Kidney epithelial cell (primary cell): ENCODE measurements around the gene CDK5RAP3. TPM values are rescaled to one million over a fixed set of nuclear protein-coding genes. Genes with fewer than 3 reads are reported as not detected.

ENCODE experiments used
- DNase-seq: peaks from one replicate; pipeline ENCODE4 v3.0.0-alpha.2; 2010; ENCODE audit warnings: low read depth
- H3K27me3 ChIP-seq: 2 replicates; pipeline ENCODE4 v1.6.0; 2011; ENCODE audit warnings: low read length; ENCODE audit not compliant: control insufficient read depth, insufficient read depth
- H3K36me3 ChIP-seq: 2 replicates; pipeline ENCODE4 v1.5.1; 2011; ENCODE audit warnings: low read length; ENCODE audit not compliant: control insufficient read depth, insufficient read depth
- H3K4me3 ChIP-seq: 2 replicates; pipeline ENCODE4 v1.5.1; 2011; ENCODE audit warnings: low read depth, mild to moderate bottlenecking, control low read depth, low read length
- total RNA-seq: library from RNA; depleted of rRNA; stranded (reverse); fragments of >200 nt; gene quantifications from 2 replicates; pipeline ENCODE4 v1.2.3, GENCODE V29; 2015
- TF ChIP-seq, protein P1 (sequence below): IDR thresholded peaks from 2 replicates; pipeline ENCODE4 v1.5.1; 2011; ENCODE audit warnings: mild to moderate bottlenecking, moderate library complexity, low read length, control low read depth, inconsistent platforms; ENCODE audit not compliant: insufficient read depth, poor library complexity, severe bottlenecking

The CDK5RAP3 gene
- total RNA-seq, 1 donor from 2014 or later, result 95.1 TPM

DNA sequence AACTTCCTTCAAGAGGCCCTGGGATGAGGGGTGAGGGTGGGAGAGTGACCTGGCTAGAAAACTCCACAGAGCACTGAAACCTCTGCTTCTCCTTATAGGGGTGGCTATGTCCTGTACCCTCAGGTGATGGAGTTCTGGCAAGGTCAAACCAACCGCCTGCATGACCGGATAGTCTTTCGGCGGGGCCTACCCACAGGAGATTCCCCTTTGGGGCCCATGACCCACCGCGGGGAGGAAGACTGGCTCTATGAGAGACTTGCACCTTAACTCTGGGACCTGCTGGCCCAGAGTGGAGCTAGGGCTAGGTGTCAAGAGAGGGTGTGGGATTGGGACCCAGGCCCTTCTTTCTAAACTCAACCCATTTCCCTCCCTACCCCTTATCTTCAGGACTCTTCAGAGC is 24.4 kb upstream of the CDK5RAP3 start:
- DNase-seq, result no peak
- TF ChIP-seq, protein P1, sequence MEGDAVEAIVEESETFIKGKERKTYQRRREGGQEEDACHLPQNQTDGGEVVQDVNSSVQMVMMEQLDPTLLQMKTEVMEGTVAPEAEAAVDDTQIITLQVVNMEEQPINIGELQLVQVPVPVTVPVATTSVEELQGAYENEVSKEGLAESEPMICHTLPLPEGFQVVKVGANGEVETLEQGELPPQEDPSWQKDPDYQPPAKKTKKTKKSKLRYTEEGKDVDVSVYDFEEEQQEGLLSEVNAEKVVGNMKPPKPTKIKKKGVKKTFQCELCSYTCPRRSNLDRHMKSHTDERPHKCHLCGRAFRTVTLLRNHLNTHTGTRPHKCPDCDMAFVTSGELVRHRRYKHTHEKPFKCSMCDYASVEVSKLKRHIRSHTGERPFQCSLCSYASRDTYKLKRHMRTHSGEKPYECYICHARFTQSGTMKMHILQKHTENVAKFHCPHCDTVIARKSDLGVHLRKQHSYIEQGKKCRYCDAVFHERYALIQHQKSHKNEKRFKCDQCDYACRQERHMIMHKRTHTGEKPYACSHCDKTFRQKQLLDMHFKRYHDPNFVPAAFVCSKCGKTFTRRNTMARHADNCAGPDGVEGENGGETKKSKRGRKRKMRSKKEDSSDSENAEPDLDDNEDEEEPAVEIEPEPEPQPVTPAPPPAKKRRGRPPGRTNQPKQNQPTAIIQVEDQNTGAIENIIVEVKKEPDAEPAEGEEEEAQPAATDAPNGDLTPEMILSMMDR, result no peak
- no peaks in the 10 kb centered on the region for H3K36me3 ChIP-seq
- H3K27me3 ChIP-seq, result no peaks in the 10 kb centered on the region
- H3K4me3 ChIP-seq, result no peak overlapping the region

DNA sequence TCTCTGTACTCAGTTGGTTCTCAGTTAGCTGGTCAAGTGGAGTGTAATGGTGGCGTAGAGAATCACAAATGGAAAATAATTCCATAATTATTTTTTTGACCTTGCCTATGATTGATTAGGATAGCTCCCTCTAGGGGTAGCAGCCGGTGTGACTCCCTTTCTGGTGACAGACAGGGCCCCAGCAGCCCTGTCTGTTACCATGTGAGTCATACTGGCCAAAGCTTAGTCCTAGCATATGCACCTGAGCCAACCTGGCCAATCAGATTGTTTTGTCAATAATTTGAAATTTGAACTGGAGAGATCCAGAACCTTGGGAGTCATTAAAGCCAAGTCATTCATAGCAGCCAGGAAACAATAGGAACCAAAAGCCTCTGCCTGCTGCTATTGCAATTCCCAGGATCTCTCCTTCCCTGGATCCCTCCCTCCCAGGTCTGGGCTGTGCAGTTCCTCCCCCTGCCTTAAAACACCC is 23.9 kb upstream of the CDK5RAP3 start:
- Histone ChIP-seq H3K27me3 (no peaks in the 10 kb centered on the region), H3K36me3 (no peaks in the 10 kb centered on the region), H3K4me3 (no peak overlapping the region)
- peak; percentile 71 for DNase-seq
- TF ChIP-seq, protein P1, result peak; percentile 90

DNA sequence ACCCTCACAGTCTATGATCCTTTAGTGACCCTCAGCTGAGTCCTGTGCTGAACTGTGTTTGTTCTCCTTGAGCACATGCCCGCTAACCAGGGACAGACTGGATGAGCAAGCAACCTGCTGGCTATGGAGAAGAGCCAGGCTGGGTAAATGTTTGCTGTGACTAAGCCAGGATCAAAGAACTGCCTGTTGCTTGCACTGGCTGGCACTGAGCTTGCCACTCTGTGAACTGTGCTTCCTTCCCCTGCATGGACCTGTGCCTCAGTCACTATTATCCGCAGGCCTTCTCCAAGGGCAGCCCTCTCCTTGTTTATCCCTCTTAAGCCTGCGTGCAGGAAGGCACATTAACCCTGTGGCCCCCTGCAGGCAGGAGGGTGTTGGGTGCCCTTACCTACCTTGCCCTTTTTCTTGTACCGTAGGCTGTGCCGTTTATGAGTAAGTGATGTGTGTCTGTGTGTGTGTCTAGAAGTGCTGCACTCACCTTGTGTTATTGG is 22.2 kb upstream of the CDK5RAP3 start:
- Histone ChIP-seq H3K4me3 (no peak overlapping the region), H3K27me3 (no peaks in the 10 kb centered on the region), H3K36me3 (no peaks in the 10 kb centered on the region)
- DNase-seq, result no peak
- TF ChIP-seq, protein P1, result no peak

DNA sequence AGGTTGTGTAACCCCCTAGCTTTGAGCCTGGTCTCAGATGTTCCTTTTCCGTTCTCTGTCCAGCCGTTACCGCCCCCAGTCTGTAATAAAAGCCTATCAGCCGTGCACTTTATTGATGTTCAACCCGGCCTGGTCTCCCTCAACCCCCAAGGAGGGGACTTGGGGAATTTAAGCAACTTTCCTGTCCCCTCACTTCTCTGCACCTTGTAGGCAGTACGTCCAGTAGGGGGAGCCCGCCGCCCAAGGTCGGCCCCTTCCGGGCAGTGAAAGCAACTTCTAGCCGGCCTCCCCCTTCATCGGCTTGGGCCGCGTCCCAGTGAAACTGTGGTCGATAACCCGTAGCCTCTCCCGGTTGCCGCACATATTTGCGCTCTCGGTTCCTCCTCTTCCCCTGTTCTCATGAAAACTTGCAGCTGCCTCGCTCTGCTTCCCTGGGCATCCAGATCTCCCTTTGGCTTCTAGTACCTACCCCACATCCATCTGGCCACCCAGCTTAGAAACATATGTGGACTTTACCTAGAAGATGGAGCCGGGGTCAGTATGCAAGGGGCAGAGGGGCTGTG is 21.6 kb upstream of the CDK5RAP3 start:
- Histone ChIP-seq H3K4me3 (peak overlapping the region; percentile 4), H3K27me3 (no peaks in the 10 kb centered on the region), H3K36me3 (no peaks in the 10 kb centered on the region)
- TF ChIP-seq, protein P1, result peak; percentile 95
- no peak for DNase-seq

DNA sequence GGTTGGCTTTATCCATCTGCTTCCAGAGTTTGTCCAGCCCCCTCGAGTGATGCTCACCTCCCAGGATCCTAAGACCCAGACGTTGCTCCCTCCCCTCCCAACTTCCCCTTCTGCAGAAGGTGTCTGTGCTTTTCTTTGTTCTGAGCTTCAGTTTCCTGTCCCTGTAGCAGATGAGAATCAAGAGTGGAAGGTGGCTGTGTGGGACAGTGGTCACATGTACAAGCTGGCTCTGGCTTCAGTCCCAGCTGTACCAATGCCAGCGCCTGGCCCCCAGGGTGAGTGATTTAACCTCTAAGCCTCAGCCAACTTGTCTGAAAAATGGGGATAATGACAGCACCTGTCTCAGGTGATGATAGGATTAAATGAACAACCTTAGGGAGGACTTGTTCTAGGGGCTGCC is 21.0 kb upstream of the CDK5RAP3 start:
- no peak overlapping the region for H3K4me3 ChIP-seq
- no peaks in the 10 kb centered on the region for H3K36me3 ChIP-seq
- TF ChIP-seq, protein P1, result no peak

DNA sequence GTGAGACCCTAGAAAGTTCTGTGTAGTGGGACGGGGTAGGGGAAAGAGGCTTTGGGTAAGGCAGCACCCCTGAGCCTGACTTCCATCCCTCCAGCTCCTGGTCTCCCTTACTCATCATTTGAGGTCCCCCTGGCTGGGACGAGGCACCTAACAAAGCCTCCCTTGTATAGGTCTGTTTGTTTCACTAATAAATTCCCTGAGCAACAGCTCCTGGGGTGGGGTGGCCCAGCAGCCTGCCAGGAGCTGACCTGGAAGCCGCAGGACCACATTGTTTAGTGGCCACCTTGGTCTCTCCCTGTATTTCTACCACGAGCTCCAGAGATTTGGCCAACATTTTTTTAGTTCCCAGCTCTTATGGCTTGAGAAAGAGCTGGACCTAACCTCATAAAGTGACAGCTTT is 20.5 kb upstream of the CDK5RAP3 start:
- H3K4me3 ChIP-seq, result no peak overlapping the region
- TF ChIP-seq, protein P1, result no peak
- no peaks in the 10 kb centered on the region for H3K27me3 ChIP-seq
- DNase-seq, result no peak
- H3K36me3 ChIP-seq, result no peaks in the 10 kb centered on the region

More for the DNA sequence above, 21.0 kb upstream of the CDK5RAP3 start:
- H3K27me3 ChIP-seq, result no peaks in the 10 kb centered on the region
- DNase-seq, result no peak
